OCI-LY7 (cell line): ENCODE measurements around the gene RBP3. TPM values are rescaled to one million over a fixed set of nuclear protein-coding genes. Genes with fewer than 3 reads are reported as not detected.

Experiments used
- BruUV-seq: library from RNA; stranded (reverse); fragments of 400-500 nt; replicated peaks from 2 replicates; lab custom pipeline; 2021; lab: Mats Ljungman, UMichigan
- CTCF ChIA-PET: fragments of 300-600 bp; sonication (Branson Sonifier 250); formaldehyde crosslinking; loops from one replicate; lab custom pipeline; 2022; ENCODE audit warnings: antibody characterized with exemption; ENCODE audit not compliant: unreplicated experiment; lab: Charles Lee
- POLR2A ChIA-PET: fragments of 300-600 bp; sonication (Branson Sonifier 250); formaldehyde crosslinking; loops from one replicate; lab custom pipeline; 2022; ENCODE audit warnings: antibody characterized with exemption; lab: Charles Lee
- DNase-seq: peaks from one replicate; pipeline ENCODE4 v3.0.0-alpha.2; 2015; ENCODE audit warnings: low spot score
- H2AFZ ChIP-seq: fragments of 200-600 bp; sonication (generic), shearing (Covaris generic); 2 replicates; pipeline ENCODE4 v1.6.1; 2014; ENCODE audit warnings: mild to moderate bottlenecking, antibody characterized with exemption, low read length, moderate library complexity
- H3K27ac ChIP-seq: fragments of 200-600 bp; sonication (generic); 2 replicates; pipeline ENCODE4 v1.5.1; 2014; ENCODE audit warnings: mixed run types, low read depth, mild to moderate bottlenecking, moderate library complexity, low read length, inconsistent platforms; ENCODE audit not compliant: poor library complexity, severe bottlenecking
- H3K36me3 ChIP-seq: fragments of 200-600 bp; sonication (generic); 2 replicates; pipeline ENCODE4 v1.6.1; 2014; ENCODE audit warnings: mild to moderate bottlenecking, antibody characterized with exemption, low read length, moderate library complexity, mixed read lengths; ENCODE audit not compliant: insufficient read depth
- H3K4me1 ChIP-seq: fragments of 200-600 bp; sonication (generic); 2 replicates; pipeline ENCODE4 v1.5.1; 2014; ENCODE audit warnings: mild to moderate bottlenecking, low read length; ENCODE audit not compliant: insufficient read depth, poor library complexity, severe bottlenecking
- H3K4me2 ChIP-seq: fragments of 200-600 bp; sonication (generic); 2 replicates; pipeline ENCODE4 v1.6.1; 2014; ENCODE audit warnings: mild to moderate bottlenecking, low read length
- H3K4me3 ChIP-seq: fragments of 200-600 bp; sonication (generic); 2 replicates; pipeline ENCODE4 v1.5.1; 2014; ENCODE audit warnings: mild to moderate bottlenecking, low read depth, low read length; ENCODE audit not compliant: poor library complexity, severe bottlenecking
- H3K79me2 ChIP-seq: fragments of 200-600 bp; sonication (generic); 2 replicates; pipeline ENCODE4 v1.6.1; 2016; ENCODE audit warnings: low read depth, mild to moderate bottlenecking, low read length, moderate library complexity, mixed read lengths; ENCODE audit not compliant: insufficient read depth
- H3K9me2 ChIP-seq: fragments of 200-600 bp; sonication (generic); 2 replicates; pipeline ENCODE4 v1.6.1; 2016; ENCODE audit warnings: mild to moderate bottlenecking, low read length, mixed read lengths; ENCODE audit not compliant: insufficient read depth
- H3K9me3 ChIP-seq: fragments of 200-600 bp; sonication (generic); 2 replicates; pipeline ENCODE4 v1.6.1; 2014; ENCODE audit warnings: mild to moderate bottlenecking, mixed run types, low read length, mixed read lengths
- H4K20me1 ChIP-seq: fragments of 200-600 bp; sonication (generic); 2 replicates; pipeline ENCODE4 v1.6.1; 2014; ENCODE audit warnings: mild to moderate bottlenecking, antibody characterized with exemption, low read length, moderate library complexity, mixed read lengths; ENCODE audit not compliant: insufficient read depth
- CTCF ChIP-seq: fragments of 200-600 bp; sonication (generic); conservative IDR thresholded peaks from 2 replicates; pipeline ENCODE4 v1.5.1; 2014; ENCODE audit warnings: mild to moderate bottlenecking, antibody characterized with exemption, low read length, moderate library complexity, mixed read lengths
- EZH2phosphoT487 ChIP-seq: fragments of 200-600 bp; sonication (generic); IDR thresholded peaks from 2 replicates; pipeline ENCODE4 v1.6.1; 2018; ENCODE audit warnings: low read depth, borderline replicate concordance, mild to moderate bottlenecking, mixed run types, antibody characterized with exemption, low read length, moderate library complexity, mixed read lengths
- intact Hi-C: fragments of 100-400 bp; cut with micrococcal nuclease; formaldehyde crosslinking; loops from one replicate; pipeline ENCODE4 v1.10.0; 2022; ENCODE audit not compliant: unreplicated experiment
- total RNA-seq, 2 experiments: library from RNA; depleted of rRNA in 1 of 2; stranded (reverse); fragments of >200 nt in 1 of 2; shearing (Covaris generic) in 1 of 2; gene quantifications; 2 replicates each; pipeline ENCODE4 v1.2.3, GENCODE V29; 2014 to 2022

The RBP3 gene
- total RNA-seq, 2 experiments from 2014 or later = not detected

- H3K9me2 ChIP-seq = no peaks in the 10 kb centered on the region
- H3K79me2 ChIP-seq = no peaks in the 10 kb centered on the region
- no TSS peak for BruUV-seq
- no peaks in the 10 kb centered on the region for H3K9me3 ChIP-seq
- no peak for DNase-seq
- no peaks in the 10 kb centered on the region for H3K36me3 ChIP-seq
- H4K20me1 ChIP-seq = no peaks in the 10 kb centered on the region
- CTCF ChIA-PET = no interaction called here
- H3K27ac ChIP-seq = no peak overlapping the region
- no peak for TF ChIP-seq EZH2phosphoT487
- TF ChIP-seq CTCF = no peak
- POLR2A ChIA-PET = no interaction called here
- H3K4me1 ChIP-seq = no peaks in the 10 kb centered on the region
- no peak overlapping the region for H3K4me2 ChIP-seq
- no peak overlapping the region for H2AFZ ChIP-seq
- intact Hi-C loops = no loop called here
- H3K4me3 ChIP-seq = no peak overlapping the region
Measured at GRCh38 chr10:47332946-47333345, 15.2 kb upstream of the RBP3 start.

- no peak overlapping the region for H3K4me3 ChIP-seq
- CTCF ChIA-PET = no interaction called here
- BruUV-seq = no TSS peak
- H3K79me2 ChIP-seq = no peaks in the 10 kb centered on the region
- POLR2A ChIA-PET = no interaction called here
- no peaks in the 10 kb centered on the region for H4K20me1 ChIP-seq
- H3K9me2 ChIP-seq = no peaks in the 10 kb centered on the region
- DNase-seq = no peak
- no peaks in the 10 kb centered on the region for H3K4me1 ChIP-seq
- TF ChIP-seq EZH2phosphoT487 (no peak), CTCF (no peak)
- intact Hi-C loops = no loop called here
- no peak overlapping the region for H3K4me2 ChIP-seq
- no peak overlapping the region for H2AFZ ChIP-seq
- H3K27ac ChIP-seq = no peak overlapping the region
- H3K36me3 ChIP-seq = no peaks in the 10 kb centered on the region
- H3K9me3 ChIP-seq = no peaks in the 10 kb centered on the region
Measured at GRCh38 chr10:47333532-47333931, 14.6 kb upstream of the RBP3 start.

GRCh38 chr10:47334466-47335295 is 13.5 kb upstream of the RBP3 start:
- H3K9me2 ChIP-seq = no peaks in the 10 kb centered on the region
- H3K79me2 ChIP-seq = no peaks in the 10 kb centered on the region
- no peak overlapping the region for H3K4me3 ChIP-seq
- no peak overlapping the region for H3K27ac ChIP-seq
- H3K4me1 ChIP-seq = no peaks in the 10 kb centered on the region
- H4K20me1 ChIP-seq = no peaks in the 10 kb centered on the region
- no peaks in the 10 kb centered on the region for H3K36me3 ChIP-seq
- H3K9me3 ChIP-seq = no peaks in the 10 kb centered on the region
- H3K4me2 ChIP-seq = no peak overlapping the region
- CTCF ChIA-PET = no interaction called here
- intact Hi-C loops = no loop called here
- DNase-seq = no peak
- POLR2A ChIA-PET = no interaction called here
- no peak overlapping the region for H2AFZ ChIP-seq
- TF ChIP-seq EZH2phosphoT487 (no peak), CTCF (no peak)
- BruUV-seq = no TSS peak
